ENCODE measurements around the gene SLC37A2. TPM values are rescaled to one million over a fixed set of nuclear protein-coding genes. Genes with fewer than 3 reads are reported as not detected.
A peak's percentile ranks its signal among the peaks of the same experiment; 100 is the strongest.

Gene SLC37A2
- total RNA-seq, 1 donor from 2014 or later: 1.3 TPM

DNA sequence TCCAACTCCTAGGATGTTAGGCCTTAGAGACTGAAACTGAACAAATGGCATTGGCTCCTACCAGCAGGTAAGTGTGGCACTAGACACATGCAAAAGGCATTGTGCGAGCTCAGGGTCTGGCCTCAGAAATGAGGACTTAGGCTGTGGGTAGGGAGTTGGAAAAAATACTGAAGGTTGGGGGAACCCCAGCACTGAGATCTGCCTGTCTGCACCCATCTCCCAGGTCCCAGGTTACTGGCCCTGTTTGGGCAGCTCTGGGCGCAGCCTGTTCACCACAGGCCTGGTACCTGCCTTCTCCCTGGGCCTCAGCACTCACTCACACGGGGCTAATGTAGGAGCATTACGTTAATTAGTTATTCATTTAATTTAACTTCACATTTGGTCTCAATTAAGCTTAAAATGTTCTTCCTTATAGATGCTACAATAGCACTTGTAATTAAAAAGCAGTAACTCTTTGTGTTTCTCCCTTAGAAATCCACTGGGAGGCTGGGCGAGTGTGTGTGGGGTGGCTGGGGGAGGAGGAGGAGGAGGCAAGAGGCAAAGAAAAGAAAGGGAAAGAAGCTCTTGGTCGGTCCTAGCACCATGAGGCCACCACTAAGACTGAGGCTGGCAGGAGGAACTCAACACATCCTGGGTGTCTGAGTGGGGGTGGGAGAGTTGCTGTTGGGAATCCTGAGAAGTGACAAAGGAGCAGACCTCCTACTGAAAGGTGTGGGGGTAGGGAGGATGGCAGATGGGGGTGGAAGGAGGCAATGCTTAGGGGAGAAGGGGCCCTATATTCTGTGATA is 29.0 kb downstream of the SLC37A2 start:
- H3K79me2 ChIP-seq (ENCODE audit: insufficient read depth, low read length): no peaks in the 10 kb centered on the region

DNA sequence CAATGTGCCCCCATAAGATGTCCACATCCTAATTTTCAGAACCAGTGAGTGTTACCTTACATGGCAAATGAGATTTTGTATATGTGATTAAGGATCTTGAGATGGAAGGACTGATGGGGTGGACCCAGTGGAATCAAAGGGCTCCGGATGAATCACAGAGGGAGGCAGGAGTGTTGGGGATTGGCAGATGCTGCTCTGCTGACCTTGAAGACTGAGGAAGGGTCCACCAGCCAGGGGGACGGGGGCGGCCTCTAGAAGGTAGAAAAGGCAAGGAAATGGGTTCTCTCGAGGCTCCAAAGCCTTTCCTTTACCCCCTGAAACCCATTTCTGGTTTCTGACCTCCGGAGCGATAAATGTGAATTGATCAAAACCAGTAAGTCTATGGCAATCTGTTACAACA is 29.6 kb downstream of the SLC37A2 start:
- no peaks in the 10 kb centered on the region for H4K20me1 ChIP-seq (ENCODE audit: insufficient read depth, low read length)
- H3K27ac Mint-ChIP-seq (ENCODE audit: unreplicated experiment): peak overlapping the region; percentile 97
- H2AFZ ChIP-seq (ENCODE audit: low read depth, low read length): no peak overlapping the region
- no peaks in the 10 kb centered on the region for H3K36me3 ChIP-seq (ENCODE audit: insufficient read depth, low read length)
- H3K4me1 Mint-ChIP-seq (ENCODE audit: low read depth, unreplicated experiment): peaks cover 19% of the 10 kb centered on the region
- H3K4me2 ChIP-seq (ENCODE audit: low read length): no peak overlapping the region
- no peaks in the 10 kb centered on the region for H3K9me3 ChIP-seq (ENCODE audit: insufficient read depth, low read depth, low read length)
- peaks cover 16% of the 10 kb centered on the region for H3K4me1 ChIP-seq (ENCODE audit: insufficient read depth, low read length)
- no peak overlapping the region for H3K4me3 ChIP-seq (ENCODE audit: insufficient read depth, low read depth, low read length)
- FAIRE-seq (no peak), DNase-seq (ENCODE audit: low read depth) (no peak)
- no peak overlapping the region for H3K27ac ChIP-seq (ENCODE audit: low read depth, low read length)
- H3K4me3 Mint-ChIP-seq (ENCODE audit: unreplicated experiment): no peak overlapping the region
- no peaks in the 10 kb centered on the region for H3K36me3 Mint-ChIP-seq (ENCODE audit: low read depth, unreplicated experiment)
- H3K27me3 ChIP-seq (ENCODE audit: insufficient read depth, low read length): no peaks in the 10 kb centered on the region
- no peaks in the 10 kb centered on the region for H3K9me3 Mint-ChIP-seq (ENCODE audit: unreplicated experiment)
- H3K27me3 Mint-ChIP-seq (ENCODE audit: low read depth, unreplicated experiment): no peaks in the 10 kb centered on the region
- H3K79me2 ChIP-seq (ENCODE audit: insufficient read depth, low read length): no peaks in the 10 kb centered on the region
- no peak overlapping the region for H3K9ac ChIP-seq (ENCODE audit: low read length)
- TF ChIP-seq EZH2 (IDR thresholded peaks at IDR 0.05; ENCODE audit: insufficient read depth, low read length): no peak
- TF ChIP-seq, protein P1, sequence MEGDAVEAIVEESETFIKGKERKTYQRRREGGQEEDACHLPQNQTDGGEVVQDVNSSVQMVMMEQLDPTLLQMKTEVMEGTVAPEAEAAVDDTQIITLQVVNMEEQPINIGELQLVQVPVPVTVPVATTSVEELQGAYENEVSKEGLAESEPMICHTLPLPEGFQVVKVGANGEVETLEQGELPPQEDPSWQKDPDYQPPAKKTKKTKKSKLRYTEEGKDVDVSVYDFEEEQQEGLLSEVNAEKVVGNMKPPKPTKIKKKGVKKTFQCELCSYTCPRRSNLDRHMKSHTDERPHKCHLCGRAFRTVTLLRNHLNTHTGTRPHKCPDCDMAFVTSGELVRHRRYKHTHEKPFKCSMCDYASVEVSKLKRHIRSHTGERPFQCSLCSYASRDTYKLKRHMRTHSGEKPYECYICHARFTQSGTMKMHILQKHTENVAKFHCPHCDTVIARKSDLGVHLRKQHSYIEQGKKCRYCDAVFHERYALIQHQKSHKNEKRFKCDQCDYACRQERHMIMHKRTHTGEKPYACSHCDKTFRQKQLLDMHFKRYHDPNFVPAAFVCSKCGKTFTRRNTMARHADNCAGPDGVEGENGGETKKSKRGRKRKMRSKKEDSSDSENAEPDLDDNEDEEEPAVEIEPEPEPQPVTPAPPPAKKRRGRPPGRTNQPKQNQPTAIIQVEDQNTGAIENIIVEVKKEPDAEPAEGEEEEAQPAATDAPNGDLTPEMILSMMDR (IDR thresholded peaks at IDR 0.05; ENCODE audit: insufficient read depth, low read depth, low read length): no peak

More for the DNA sequence above, 29.0 kb downstream of the SLC37A2 start:
- Histone ChIP-seq H3K4me2 (ENCODE audit: low read length) (peak overlapping the region; percentile 55), H3K9me3 (ENCODE audit: insufficient read depth, low read depth, low read length) (no peaks in the 10 kb centered on the region), H3K4me3 (ENCODE audit: insufficient read depth, low read depth, low read length) (no peak overlapping the region), H3K36me3 (ENCODE audit: insufficient read depth, low read length) (no peaks in the 10 kb centered on the region), H4K20me1 (ENCODE audit: insufficient read depth, low read length) (no peaks in the 10 kb centered on the region), H3K9ac (ENCODE audit: low read length) (no peak overlapping the region), H2AFZ (ENCODE audit: low read depth, low read length) (peak overlapping the region; percentile 52), H3K27ac (ENCODE audit: low read depth, low read length) (peak overlapping the region; percentile 35), H3K27me3 (ENCODE audit: insufficient read depth, low read length) (no peaks in the 10 kb centered on the region), H3K4me1 (ENCODE audit: insufficient read depth, low read length) (peaks cover 16% of the 10 kb centered on the region)
- TF ChIP-seq, protein P1 (IDR thresholded peaks at IDR 0.05; ENCODE audit: insufficient read depth, low read depth, low read length): no peak
- TF ChIP-seq EZH2 (IDR thresholded peaks at IDR 0.05; ENCODE audit: insufficient read depth, low read length): no peak
- Mint-ChIP-seq H3K9me3 (ENCODE audit: unreplicated experiment) (no peaks in the 10 kb centered on the region), H3K4me1 (ENCODE audit: low read depth, unreplicated experiment) (peaks cover 19% of the 10 kb centered on the region), H3K27me3 (ENCODE audit: low read depth, unreplicated experiment) (no peaks in the 10 kb centered on the region), H3K27ac (ENCODE audit: unreplicated experiment) (peak overlapping the region; percentile 97), H3K36me3 (ENCODE audit: low read depth, unreplicated experiment) (no peaks in the 10 kb centered on the region), H3K4me3 (ENCODE audit: unreplicated experiment) (peak overlapping the region; percentile 18)
- FAIRE-seq (no peak), DNase-seq (ENCODE audit: low read depth) (no peak)

DNA sequence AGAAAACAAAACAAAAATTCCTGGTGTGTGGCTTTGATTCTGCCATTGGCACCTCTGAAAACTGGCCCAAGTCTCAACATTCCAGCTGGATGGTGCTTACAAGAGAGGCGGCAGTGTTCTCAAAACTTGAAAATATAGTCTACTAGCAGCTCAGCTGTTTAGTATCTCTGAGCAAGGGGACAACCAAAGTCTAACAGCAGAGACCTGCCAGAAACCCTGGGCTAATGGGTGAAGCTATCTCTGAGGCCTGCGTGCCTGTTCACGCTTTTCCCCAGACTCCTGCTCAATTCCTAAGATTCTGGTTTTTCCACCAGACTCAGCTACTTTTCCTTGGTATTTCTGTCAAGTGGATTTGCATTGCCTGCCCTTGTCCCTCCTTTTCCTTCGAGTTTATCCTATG is 30.4 kb downstream of the SLC37A2 start:
- peaks cover 1% of the 10 kb centered on the region for H3K36me3 Mint-ChIP-seq (ENCODE audit: low read depth, unreplicated experiment)
- Histone ChIP-seq H3K27me3 (ENCODE audit: insufficient read depth, low read length) (no peaks in the 10 kb centered on the region), H3K36me3 (ENCODE audit: insufficient read depth, low read length) (no peaks in the 10 kb centered on the region), H2AFZ (ENCODE audit: low read depth, low read length) (no peak overlapping the region), H3K9ac (ENCODE audit: low read length) (no peak overlapping the region), H3K27ac (ENCODE audit: low read depth, low read length) (no peak overlapping the region), H3K79me2 (ENCODE audit: insufficient read depth, low read length) (no peaks in the 10 kb centered on the region), H3K4me3 (ENCODE audit: insufficient read depth, low read depth, low read length) (no peak overlapping the region), H3K4me2 (ENCODE audit: low read length) (no peak overlapping the region), H3K4me1 (ENCODE audit: insufficient read depth, low read length) (peaks cover 16% of the 10 kb centered on the region), H3K9me3 (ENCODE audit: insufficient read depth, low read depth, low read length) (no peaks in the 10 kb centered on the region), H4K20me1 (ENCODE audit: insufficient read depth, low read length) (no peaks in the 10 kb centered on the region)
- H3K4me3 Mint-ChIP-seq (ENCODE audit: unreplicated experiment): no peak overlapping the region
- H3K9me3 Mint-ChIP-seq (ENCODE audit: unreplicated experiment): no peaks in the 10 kb centered on the region
- TF ChIP-seq, protein P1 (IDR thresholded peaks at IDR 0.05; ENCODE audit: insufficient read depth, low read depth, low read length): no peak
- no peak for TF ChIP-seq EZH2 (IDR thresholded peaks at IDR 0.05; ENCODE audit: insufficient read depth, low read length)
- H3K27me3 Mint-ChIP-seq (ENCODE audit: low read depth, unreplicated experiment): no peaks in the 10 kb centered on the region
- FAIRE-seq (no peak), DNase-seq (ENCODE audit: low read depth) (no peak)
- peaks cover 19% of the 10 kb centered on the region for H3K4me1 Mint-ChIP-seq (ENCODE audit: low read depth, unreplicated experiment)
- H3K27ac Mint-ChIP-seq (ENCODE audit: unreplicated experiment): no peak overlapping the region
